K562 (cell line): ENCODE measurements around the gene PRAMEF1. TPM values are rescaled to one million over a fixed set of nuclear protein-coding genes. Genes with fewer than 3 reads are reported as not detected.

Experiments
- ATAC-seq: fragments of 200-7000 bp; cut with Tn5 transposase; 3 replicates; pipeline ENCODE4 v1.9.1; 2020; ENCODE audit warnings: moderate library complexity
- BruUV-seq: library from RNA; stranded (reverse); fragments of 400-500 nt; replicated peaks from 2 replicates; lab custom pipeline; 2021; lab: Mats Ljungman, UMichigan
- CTCF ChIA-PET: fragments of 300-600 bp; formaldehyde crosslinking; extraction: SDS; loops from one replicate; lab custom pipeline; 2021; ENCODE audit warnings: low intra/inter-chr PET ratio; lab: Yijun Ruan, JAX
- POLR2A ChIA-PET: fragments of 300-600, 350-650 bp; sonication (Branson Sonifier 250); formaldehyde crosslinking; extraction: SDS; loops from one replicate; lab custom pipeline; 2021; ENCODE audit warnings: antibody characterized with exemption, inconsistent platforms; lab: Yijun Ruan, JAX
- DNase-seq, 4 experiments: peaks; one replicate each; pipeline versions ENCODE4 v3.0.0 to v3.0.0-alpha.2; 2011 to 2018; ENCODE audit warnings: low spot score in 3 of 4, mixed read lengths in 3 of 4; ENCODE audit errors: extremely low read depth in 1 of 4
- FAIRE-seq: peaks from 2 replicates; lab custom pipeline; 2011; peaks lifted over from hg19 to GRCh38; lab: Jason Lieb, UNC
- H2AFZ ChIP-seq: 2 replicates; pipeline ENCODE4 v1.6.0; 2011; ENCODE audit warnings: low read depth, low read length, control low read depth, inconsistent platforms
- H3K27ac ChIP-seq: fragments of 200-600 bp; 3 replicates; pipeline ENCODE4 v1.8.0; 2011; ENCODE audit warnings: low read depth, mild to moderate bottlenecking, control low read depth, inconsistent platforms, low read length, moderate library complexity, mixed read lengths; ENCODE audit errors: extremely low read depth
- H3K27me3 ChIP-seq, 2 experiments: fragments of 300-600 bp in 1 of 2; 2 replicates in 1 of 2; 3 replicates in 1 of 2; pipeline versions ENCODE4 v1.6.0 to v1.8.0; 2011; ENCODE audit warnings: inconsistent platforms in 2 of 2, low read length in 2 of 2, mild to moderate bottlenecking in 1 of 2, mixed read lengths in 1 of 2, moderate library complexity in 1 of 2; ENCODE audit not compliant: control insufficient read depth in 2 of 2, insufficient read depth in 2 of 2
- H3K36me3 ChIP-seq: fragments of 300-600 bp; 3 replicates; pipeline ENCODE4 v1.8.0; 2011; ENCODE audit warnings: mild to moderate bottlenecking, low read length, inconsistent platforms; ENCODE audit not compliant: control insufficient read depth, insufficient read depth
- H3K4me1 ChIP-seq, 2 experiments: fragments of 200-600 bp in 1 of 2; replicated peaks in 1 of 2; 2 replicates in 1 of 2; 3 replicates in 1 of 2; pipeline versions ENCODE4 v1.5.1 to v1.8.0; 2011; ENCODE audit warnings: inconsistent platforms in 2 of 2, low read length in 2 of 2, mild to moderate bottlenecking in 1 of 2, mixed read lengths in 1 of 2, moderate library complexity in 1 of 2; ENCODE audit not compliant: control insufficient read depth in 2 of 2, insufficient read depth in 2 of 2
- H3K4me2 ChIP-seq: 2 replicates; pipeline ENCODE4 v1.6.1; 2011; ENCODE audit warnings: low read length, control low read depth, inconsistent platforms, mixed read lengths; ENCODE audit not compliant: insufficient read depth
- H3K4me3 ChIP-seq: fragments of 200-600 bp; sonication (generic), shearing (Covaris generic); 2 replicates; pipeline ENCODE4 v1.5.1; 2016; ENCODE audit warnings: control low read depth, inconsistent platforms
- H3K79me2 ChIP-seq: fragments of 200-600 bp; 3 replicates; pipeline ENCODE4 v1.8.0; 2011; ENCODE audit warnings: low read length, inconsistent platforms; ENCODE audit not compliant: control insufficient read depth, insufficient read depth
- H3K9ac ChIP-seq, 2 experiments: 2 replicates each; pipeline versions ENCODE4 v1.6.0 to v1.6.1; 2011; ENCODE audit warnings: low read depth in 2 of 2, low read length in 2 of 2, control low read depth in 1 of 2, inconsistent platforms in 1 of 2, mild to moderate bottlenecking in 1 of 2, mixed read lengths in 1 of 2; ENCODE audit not compliant: insufficient read depth in 1 of 2
- H3K9me1 ChIP-seq: one replicate; pipeline ENCODE4 v1.6.0; 2011; ENCODE audit warnings: inconsistent platforms, mild to moderate bottlenecking, low read length, moderate library complexity; ENCODE audit not compliant: control insufficient read depth, insufficient read depth
- H3K9me3 ChIP-seq: replicated peaks from 2 replicates; pipeline ENCODE4 v1.5.1; 2011; ENCODE audit warnings: low read depth, low read length, inconsistent platforms; ENCODE audit not compliant: control insufficient read depth, insufficient read depth
- H4K20me1 ChIP-seq: replicated peaks from 2 replicates; pipeline ENCODE4 v1.6.1; 2011; ENCODE audit warnings: low read length, inconsistent platforms, mixed read lengths; ENCODE audit not compliant: control insufficient read depth, insufficient read depth
- CXXC5 ChIP-seq: fragments of 250-450 bp; sonication (Bioruptor Pico); IDR thresholded peaks from 2 replicates; pipeline ENCODE4 v1.8.0; 2022; ENCODE audit warnings: inconsistent platforms, mild to moderate bottlenecking, moderate library complexity
- MEIS2 ChIP-seq: fragments of 450-650 bp; IDR thresholded peaks from 2 replicates; pipeline ENCODE4 v1.6.1; 2014; ENCODE audit warnings: mild to moderate bottlenecking; ENCODE audit not compliant: partially characterized antibody
- NFIC ChIP-seq: fragments of 450-650 bp; IDR thresholded peaks from 2 replicates; pipeline ENCODE4 v1.6.1; 2017; ENCODE audit warnings: mild to moderate bottlenecking, inconsistent platforms
- POLR2AphosphoS5 ChIP-seq: IDR thresholded peaks from 2 replicates; pipeline ENCODE4 v1.6.1; 2011; ENCODE audit warnings: mild to moderate bottlenecking, low read depth, low read length, moderate library complexity; ENCODE audit not compliant: control insufficient read depth, insufficient read depth
- RBM22 ChIP-seq: fragments of 200-400 bp; formaldehyde crosslinking; IDR thresholded peaks from 2 replicates; pipeline ENCODE4 v1.6.1; 2018; ENCODE audit warnings: low read length, low read depth; ENCODE audit not compliant: poor library complexity, severe bottlenecking
- ZNF253 ChIP-seq: fragments of 250-450 bp; sonication (Bioruptor Pico); conservative IDR thresholded peaks from 2 replicates; pipeline ENCODE4 v1.6.1; 2021; ENCODE audit warnings: mild to moderate bottlenecking
- WGBS: fragments of 100-300 bp; shearing (Covaris generic); methylation state at CpG from one replicate; pipeline ENCODE4 v1.1.6; 2016; ENCODE audit warnings: low coverage, mixed read lengths; ENCODE audit not compliant: insufficient coverage; ENCODE audit errors: missing lambda C conversion rate; 5-methylcytosine and 5-hydroxymethylcytosine counted together
- in situ Hi-C: fragments of 300-500 bp; cut with MboI; formaldehyde crosslinking; loops from 4 replicates; pipeline ENCODE4 v1.15.0; 2018; ENCODE audit warnings: inconsistent platforms, mixed read lengths
- intact Hi-C: fragments of 100-400 bp; cut with micrococcal nuclease; formaldehyde crosslinking; loops from 2 replicates; pipeline ENCODE4 v1.14.2; 2022
- polyA plus RNA-seq, 8 experiments: library from polyadenylated mRNA; depleted of rRNA in 4 of 8; stranded (reverse) in 5 of 8; unstranded in 3 of 8; fragments of >200 nt; fragmentation: Nextera tagmentation in 2 of 8; fragmentation: Illumina TruSeq in 1 of 8; extraction: Ambion mirVana in 2 of 8; extraction: Trizol in 1 of 8; gene quantifications; 2 replicates each; pipeline versions ENCODE4 v1.2.1 to v1.2.3, GENCODE V29; 2011 to 2014; ENCODE audit warnings: inconsistent platforms in 1 of 8, missing spikeins in 1 of 8
- total RNA-seq, 7 experiments: library from RNA; depleted of rRNA in 6 of 7; stranded (reverse); fragments of >200 nt in 6 of 7; fragmentation: Illumina TruSeq in 2 of 7; extraction: Trizol in 2 of 7; gene quantifications; 2 replicates each; pipeline versions ENCODE4 v1.2.1 to v1.2.3, GENCODE V29; 2011 to 2021; ENCODE audit warnings: low replicate concordance in 1 of 7
- TF ChIP-seq, protein P1 (sequence below): fragments of 250-450 bp; sonication (Bioruptor Pico); IDR thresholded peaks from 2 replicates; pipeline ENCODE4 v1.5.0; 2020; ENCODE audit warnings: mild to moderate bottlenecking, borderline replicate concordance
- TF ChIP-seq, protein P2 (sequence below), 2 experiments: IDR thresholded peaks; 2 replicates each; pipeline ENCODE4 v1.6.1; 2011; ENCODE audit warnings: borderline replicate concordance in 1 of 2, control low read depth in 1 of 2, low read depth in 1 of 2, low read length in 1 of 2, mild to moderate bottlenecking in 1 of 2, mixed read lengths in 1 of 2, moderate library complexity in 1 of 2; ENCODE audit not compliant: insufficient read depth in 1 of 2, insufficient read length in 1 of 2, poor library complexity in 1 of 2, severe bottlenecking in 1 of 2; ENCODE audit errors: extremely low read depth in 1 of 2
- TF ChIP-seq, protein P3 (sequence below): fragments of 250-450 bp; sonication (Bioruptor Pico); IDR thresholded peaks from 2 replicates; pipeline ENCODE4 v1.4.0; 2020; ENCODE audit warnings: borderline replicate concordance

PRAMEF1 gene
- total and polyA plus RNA-seq, 9 of the 15 experiments (the other 6 are each of a cell fraction or from before 2014, with no cell fraction given): not detected

DNA sequence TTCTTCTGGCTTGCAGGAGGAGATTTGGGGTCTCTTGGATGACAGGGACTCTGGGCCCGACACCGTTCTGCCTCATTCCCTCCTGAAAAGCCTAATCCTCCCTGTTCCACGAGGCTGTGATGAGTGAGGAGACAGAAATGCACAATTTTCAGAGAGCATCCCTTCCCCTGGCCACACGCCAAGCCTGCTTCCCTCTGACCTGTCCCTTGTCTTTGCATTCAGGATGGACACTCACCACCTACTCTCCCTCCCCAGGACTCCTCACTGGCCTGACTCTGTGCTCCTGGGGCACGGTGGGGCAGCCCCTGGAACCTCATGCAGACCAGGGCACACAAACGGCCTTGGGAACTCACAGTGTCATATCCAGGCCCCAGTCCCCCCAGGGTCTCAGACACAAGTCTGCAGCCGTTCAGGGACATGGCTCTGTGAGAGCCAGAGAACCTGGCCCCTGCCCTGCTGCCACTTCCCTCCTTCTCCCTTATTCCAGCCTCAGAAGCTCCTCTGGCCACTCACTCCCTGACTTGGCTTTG is 21.2 kb upstream of the PRAMEF1 start:
- in situ Hi-C loops (loop anchor here (5.0 to 10.0 kb wide), 3 partner anchors 93 to 648 kb away; no protein-coding TSS in a partner anchor), intact Hi-C loops (loop anchor here (10.0 kb wide), 3 partner anchors 105 to 645 kb away; no protein-coding TSS in a partner anchor)
- Histone ChIP-seq H3K27ac (no peak overlapping the region), H3K4me3 (no peak overlapping the region), H3K9me3 (no peaks in the 10 kb centered on the region), H3K4me2 (no peak overlapping the region), H3K27me3 (peaks cover 8 to 24% of the 10 kb centered on the region in 2 experiments; a peak in 2 of 5 replicates), H3K9ac (no peak overlapping the region), H3K9me1 (no peaks in the 10 kb centered on the region), H3K4me1 (no peaks in the 10 kb centered on the region), H3K79me2 (no peaks in the 10 kb centered on the region), H3K36me3 (no peaks in the 10 kb centered on the region), H4K20me1 (no peaks in the 10 kb centered on the region), H2AFZ (no peak overlapping the region)
- DNase-seq (peak in 1 of 4 experiments; percentile 3), FAIRE-seq (no peak), ATAC-seq (no peak; the same call in 2 of the 3 replicates)
- no TSS peak for BruUV-seq
- POLR2A ChIA-PET: no interaction called here
- no peak for TF ChIP-seq ZNF253 (CRISPR knock-in tag)
- 0 out of 2 replicates have a peak, but pooled peaks have one; percentile 27 for TF ChIP-seq NFIC
- CTCF ChIA-PET: no interaction called here
- WGBS: 1% methylated on average over 7 of the region's 7 CpGs

DNA sequence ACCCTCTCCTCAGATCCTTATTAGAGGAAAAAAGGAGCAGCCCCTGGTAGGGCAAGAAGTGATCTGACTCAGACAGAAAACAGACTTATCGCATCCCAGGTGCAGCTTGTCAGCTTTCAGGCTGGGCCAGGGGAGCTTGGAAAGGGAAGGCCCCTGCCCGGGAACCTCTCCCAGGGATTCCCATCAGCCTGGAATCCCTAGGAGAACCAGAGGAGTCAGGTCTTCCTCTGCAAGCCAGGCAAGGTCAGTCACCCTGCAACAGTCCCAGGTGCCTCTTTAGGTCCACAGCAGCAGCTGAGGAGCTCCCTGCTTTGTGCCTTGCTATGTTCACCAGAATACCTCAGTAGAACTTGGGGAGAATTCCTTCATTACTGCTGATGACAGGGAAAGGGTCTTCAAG is 20.6 kb upstream of the PRAMEF1 start:
- POLR2A ChIA-PET: no interaction called here
- Histone ChIP-seq H3K27ac (no peak overlapping the region), H3K4me3 (no peak overlapping the region), H2AFZ (no peak overlapping the region), H3K27me3 (peaks cover 8 to 30% of the 10 kb centered on the region in 2 experiments; a peak in 3 of 5 replicates), H3K36me3 (no peaks in the 10 kb centered on the region), H3K9me1 (no peaks in the 10 kb centered on the region), H4K20me1 (no peaks in the 10 kb centered on the region), H3K79me2 (no peaks in the 10 kb centered on the region), H3K4me1 (no peaks in the 10 kb centered on the region), H3K4me2 (no peak overlapping the region), H3K9me3 (no peaks in the 10 kb centered on the region), H3K9ac (no peak overlapping the region)
- DNase-seq: peak in 1 of 4 experiments; percentile 2
- intact Hi-C loops (loop anchor here (10.0 kb wide), 3 partner anchors 106 to 646 kb away; no protein-coding TSS in a partner anchor), in situ Hi-C loops (loop anchor here (5.0 to 10.0 kb wide), 2 partner anchors 93 to 456 kb away; no protein-coding TSS in a partner anchor)
- FAIRE-seq: no peak
- no peak for ATAC-seq
- 0% methylated on average over 2 of the region's 2 CpGs for WGBS
- CTCF ChIA-PET: no interaction called here
- no TSS peak for BruUV-seq
- TF ChIP-seq CXXC5 (CRISPR knock-in tag) (no peak), POLR2AphosphoS5 (no peak), RBM22 (no peak), MEIS2 (no peak)
- TF ChIP-seq, protein P1, sequence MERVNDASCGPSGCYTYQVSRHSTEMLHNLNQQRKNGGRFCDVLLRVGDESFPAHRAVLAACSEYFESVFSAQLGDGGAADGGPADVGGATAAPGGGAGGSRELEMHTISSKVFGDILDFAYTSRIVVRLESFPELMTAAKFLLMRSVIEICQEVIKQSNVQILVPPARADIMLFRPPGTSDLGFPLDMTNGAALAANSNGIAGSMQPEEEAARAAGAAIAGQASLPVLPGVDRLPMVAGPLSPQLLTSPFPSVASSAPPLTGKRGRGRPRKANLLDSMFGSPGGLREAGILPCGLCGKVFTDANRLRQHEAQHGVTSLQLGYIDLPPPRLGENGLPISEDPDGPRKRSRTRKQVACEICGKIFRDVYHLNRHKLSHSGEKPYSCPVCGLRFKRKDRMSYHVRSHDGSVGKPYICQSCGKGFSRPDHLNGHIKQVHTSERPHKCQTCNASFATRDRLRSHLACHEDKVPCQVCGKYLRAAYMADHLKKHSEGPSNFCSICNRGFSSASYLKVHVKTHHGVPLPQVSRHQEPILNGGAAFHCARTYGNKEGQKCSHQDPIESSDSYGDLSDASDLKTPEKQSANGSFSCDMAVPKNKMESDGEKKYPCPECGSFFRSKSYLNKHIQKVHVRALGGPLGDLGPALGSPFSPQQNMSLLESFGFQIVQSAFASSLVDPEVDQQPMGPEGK (CRISPR knock-in tag): no peak
- TF ChIP-seq, protein P2, sequence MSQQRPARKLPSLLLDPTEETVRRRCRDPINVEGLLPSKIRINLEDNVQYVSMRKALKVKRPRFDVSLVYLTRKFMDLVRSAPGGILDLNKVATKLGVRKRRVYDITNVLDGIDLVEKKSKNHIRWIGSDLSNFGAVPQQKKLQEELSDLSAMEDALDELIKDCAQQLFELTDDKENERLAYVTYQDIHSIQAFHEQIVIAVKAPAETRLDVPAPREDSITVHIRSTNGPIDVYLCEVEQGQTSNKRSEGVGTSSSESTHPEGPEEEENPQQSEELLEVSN (IDR thresholded peaks at IDR 0.05; ENCODE audit: borderline replicate concordance in 1 of 2, extremely low read depth in 1 of 2, insufficient read depth in 1 of 2, insufficient read length in 1 of 2, low read depth in 1 of 2, low read length in 1 of 2, poor library complexity in 1 of 2, severe bottlenecking in 1 of 2): no peak
- TF ChIP-seq, protein P3, sequence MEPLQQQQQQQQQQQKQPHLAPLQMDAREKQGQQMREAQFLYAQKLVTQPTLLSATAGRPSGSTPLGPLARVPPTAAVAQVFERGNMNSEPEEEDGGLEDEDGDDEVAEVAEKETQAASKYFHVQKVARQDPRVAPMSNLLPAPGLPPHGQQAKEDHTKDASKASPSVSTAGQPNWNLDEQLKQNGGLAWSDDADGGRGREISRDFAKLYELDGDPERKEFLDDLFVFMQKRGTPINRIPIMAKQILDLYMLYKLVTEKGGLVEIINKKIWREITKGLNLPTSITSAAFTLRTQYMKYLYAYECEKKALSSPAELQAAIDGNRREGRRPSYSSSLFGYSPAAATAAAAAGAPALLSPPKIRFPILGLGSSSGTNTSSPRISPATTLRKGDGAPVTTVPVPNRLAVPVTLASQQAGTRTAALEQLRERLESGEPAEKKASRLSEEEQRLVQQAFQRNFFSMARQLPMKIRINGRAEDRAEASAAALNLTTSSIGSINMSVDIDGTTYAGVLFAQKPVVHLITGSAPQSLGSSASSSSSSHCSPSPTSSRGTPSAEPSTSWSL (CRISPR knock-in tag): no peak
